Epithelial cell of proximal tubule (primary cell): ENCODE data around the gene PNP. TPM values are rescaled to one million over a fixed set of nuclear protein-coding genes. Genes with fewer than 3 reads are reported as not detected.

Experiments
- DNase-seq: peaks from one replicate; pipeline ENCODE4 v3.0.0-alpha.2; 2011; ENCODE audit warnings: low read depth
- H3K4me3 ChIP-seq: 2 replicates; pipeline ENCODE4 v1.5.1; 2011; ENCODE audit warnings: low read depth, mild to moderate bottlenecking, low read length
- total RNA-seq: library from RNA; depleted of rRNA; stranded (reverse); fragments of >200 nt; gene quantifications from 2 replicates; pipeline ENCODE4 v1.2.3, GENCODE V29; 2015
- TF ChIP-seq, protein P1 (sequence below): conservative IDR thresholded peaks from 2 replicates; pipeline ENCODE4 v1.5.1; 2012; ENCODE audit warnings: low read depth, mild to moderate bottlenecking, low read length

PNP gene
- total RNA-seq, 1 donor from 2014 or later = 152 TPM

GRCh38 chr14:20522332-20522731 lies 53.1 kb downstream of the PNP start:
- H3K4me3 ChIP-seq = no peak overlapping the region
- TF ChIP-seq, protein P1, sequence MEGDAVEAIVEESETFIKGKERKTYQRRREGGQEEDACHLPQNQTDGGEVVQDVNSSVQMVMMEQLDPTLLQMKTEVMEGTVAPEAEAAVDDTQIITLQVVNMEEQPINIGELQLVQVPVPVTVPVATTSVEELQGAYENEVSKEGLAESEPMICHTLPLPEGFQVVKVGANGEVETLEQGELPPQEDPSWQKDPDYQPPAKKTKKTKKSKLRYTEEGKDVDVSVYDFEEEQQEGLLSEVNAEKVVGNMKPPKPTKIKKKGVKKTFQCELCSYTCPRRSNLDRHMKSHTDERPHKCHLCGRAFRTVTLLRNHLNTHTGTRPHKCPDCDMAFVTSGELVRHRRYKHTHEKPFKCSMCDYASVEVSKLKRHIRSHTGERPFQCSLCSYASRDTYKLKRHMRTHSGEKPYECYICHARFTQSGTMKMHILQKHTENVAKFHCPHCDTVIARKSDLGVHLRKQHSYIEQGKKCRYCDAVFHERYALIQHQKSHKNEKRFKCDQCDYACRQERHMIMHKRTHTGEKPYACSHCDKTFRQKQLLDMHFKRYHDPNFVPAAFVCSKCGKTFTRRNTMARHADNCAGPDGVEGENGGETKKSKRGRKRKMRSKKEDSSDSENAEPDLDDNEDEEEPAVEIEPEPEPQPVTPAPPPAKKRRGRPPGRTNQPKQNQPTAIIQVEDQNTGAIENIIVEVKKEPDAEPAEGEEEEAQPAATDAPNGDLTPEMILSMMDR = no peak
- DNase-seq = no peak

- DNase-seq = no peak
- TF ChIP-seq, protein P1 = no peak
Measured at GRCh38 chr14:20524027-20524426, 54.8 kb downstream of the PNP start.

More at GRCh38 chr14:20524027-20524426, 54.8 kb downstream of the PNP start:
- H3K4me3 ChIP-seq = no peak overlapping the region

Other genes with a start within 250 kb of the PNP start
- not detected in 2 replicates for gene OR11H6, start 245.7 kb upstream of the PNP start, total RNA-seq
- gene OR11H7, start 240.4 kb upstream of the PNP start, total RNA-seq = not detected in 2 replicates
- gene OR11H4, start 230.1 kb upstream of the PNP start, total RNA-seq = not detected in 2 replicates
- gene TTC5, start 163.5 kb upstream of the PNP start, total RNA-seq = 4.0 and 10.2 TPM in 2 replicates
- gene CCNB1IP1, start 136.1 kb upstream of the PNP start, total RNA-seq = 54.8 and 68.8 TPM in 2 replicates
- gene PARP2, start 125.8 kb upstream of the PNP start, total RNA-seq = 23.1 and 26.1 TPM in 2 replicates
- gene TEP1, start 55.9 kb upstream of the PNP start, total RNA-seq = 7.0 and 17.5 TPM in 2 replicates
- gene KLHL33, start 33.2 kb upstream of the PNP start, total RNA-seq = under 0.01 and 0.17 TPM in 2 replicates
- 24.6 and 59.7 TPM in 2 replicates for gene OSGEP, start 14.6 kb upstream of the PNP start, total RNA-seq
- gene APEX1, start 14.2 kb upstream of the PNP start, total RNA-seq = 321 and 381 TPM in 2 replicates
- 16.3 and 19.1 TPM in 2 replicates for gene PIP4P1, start 8.0 kb upstream of the PNP start, total RNA-seq
- not detected in 2 replicates for gene RNASE10, start 36.1 kb downstream of the PNP start, total RNA-seq
- not detected in 2 replicates for gene RNASE9, start 91.6 kb downstream of the PNP start, total RNA-seq
- gene RNASE11, start 118.6 kb downstream of the PNP start, total RNA-seq = not detected in 2 replicates
- gene RNASE12, start 122.0 kb downstream of the PNP start, total RNA-seq = not detected in 2 replicates
- not detected in 2 replicates for gene OR6S1, start 172.3 kb downstream of the PNP start, total RNA-seq
- 5.3 and 7.6 TPM in 2 replicates for gene RNASE4, start 215.2 kb downstream of the PNP start, total RNA-seq
- 1.3 and 4.8 TPM in 2 replicates for gene ANG, start 219.4 kb downstream of the PNP start, total RNA-seq